NOMO-1 (cell line): ENCODE results near the gene ALDOB.

Experiments used
- DNase-seq, 2 experiments: peaks; one replicate each; lab custom pipeline; 2025; ENCODE audit not compliant: unreplicated experiment in 2 of 2; lab: John Stamatoyannopoulos, UW

The ALDOB gene

GRCh38 chr9:101435601-101436079 lies at the start of gene ALDOB:
TSS of gene ALDOB (minus strand) at chr9:101435774. CDS start at chr9:101430887, 4,887 bp downstream.
- DNase-seq: no peak

GRCh38 chr9:101484046-101484445 lies 48.5 kb upstream of the ALDOB start:
- no peak for DNase-seq

- DNase-seq: no peak
Observed at GRCh38 chr9:101481261-101481660, 45.7 kb upstream of the ALDOB start.

- no peak for DNase-seq
Observed at GRCh38 chr9:101480386-101480785, 44.8 kb upstream of the ALDOB start.

- no peak for DNase-seq
Observed at GRCh38 chr9:101479338-101480030, 43.9 kb upstream of the ALDOB start.

GRCh38 chr9:101478906-101479305 lies 43.3 kb upstream of the ALDOB start:
- DNase-seq: peak in 1 of 2 experiments; percentile 13

- DNase-seq: no peak
Observed at GRCh38 chr9:101478444-101478843, 42.9 kb upstream of the ALDOB start.

- no peak for DNase-seq
Observed at GRCh38 chr9:101477736-101478135, 42.2 kb upstream of the ALDOB start.

- no peak for DNase-seq
Observed at GRCh38 chr9:101477214-101477613, 41.6 kb upstream of the ALDOB start.

- no peak for DNase-seq
Observed at GRCh38 chr9:101476576-101477208, 41.1 kb upstream of the ALDOB start.

- DNase-seq: no peak
Observed at GRCh38 chr9:101472891-101473290, 37.3 kb upstream of the ALDOB start.

GRCh38 chr9:101470929-101471328 lies 35.4 kb upstream of the ALDOB start:
- no peak for DNase-seq

- no peak for DNase-seq
Observed at GRCh38 chr9:101470021-101470420, 34.4 kb upstream of the ALDOB start.

GRCh38 chr9:101469026-101469425 lies 33.5 kb upstream of the ALDOB start:
- DNase-seq: no peak

GRCh38 chr9:101468116-101468515 lies 32.5 kb upstream of the ALDOB start:
- DNase-seq: no peak

GRCh38 chr9:101467690-101468089 lies 32.1 kb upstream of the ALDOB start:
- DNase-seq: no peak

- no peak for DNase-seq
Observed at GRCh38 chr9:101466863-101467262, 31.3 kb upstream of the ALDOB start.

GRCh38 chr9:101465326-101465915 lies 29.8 kb upstream of the ALDOB start:
- peak; percentile 54 to 58 for DNase-seq

GRCh38 chr9:101463397-101463796 lies 27.8 kb upstream of the ALDOB start:
- DNase-seq: no peak

- no peak for DNase-seq
Observed at GRCh38 chr9:101462558-101462957, 27.0 kb upstream of the ALDOB start.

- no peak for DNase-seq
Observed at GRCh38 chr9:101460965-101461364, 25.4 kb upstream of the ALDOB start.
